GM19455 (cell line): ENCODE measurements around the gene ZNF846.
"Not testable (repeated sequence)": the region's sequence is repeated elsewhere in the genome, so short reads cannot be mapped to it uniquely, and the experiment has no call there.

Experiments
- ATAC-seq: cut with Tn5 transposase; IDR thresholded peaks from one replicate; pipeline ENCODE4 v1.9.1; 2021; ENCODE audit not compliant: unreplicated experiment

Gene ZNF846

GRCh38 chr19:9785367-9786331 lies 17.1 kb upstream of the ZNF846 start:
- peak; percentile 57 for ATAC-seq

- not testable (repeated sequence) for ATAC-seq
Measured at GRCh38 chr19:9784163-9784496, 15.6 kb upstream of the ZNF846 start.

- ATAC-seq, result no peak
Measured at GRCh38 chr19:9782338-9782737, 13.8 kb upstream of the ZNF846 start.

DNA sequence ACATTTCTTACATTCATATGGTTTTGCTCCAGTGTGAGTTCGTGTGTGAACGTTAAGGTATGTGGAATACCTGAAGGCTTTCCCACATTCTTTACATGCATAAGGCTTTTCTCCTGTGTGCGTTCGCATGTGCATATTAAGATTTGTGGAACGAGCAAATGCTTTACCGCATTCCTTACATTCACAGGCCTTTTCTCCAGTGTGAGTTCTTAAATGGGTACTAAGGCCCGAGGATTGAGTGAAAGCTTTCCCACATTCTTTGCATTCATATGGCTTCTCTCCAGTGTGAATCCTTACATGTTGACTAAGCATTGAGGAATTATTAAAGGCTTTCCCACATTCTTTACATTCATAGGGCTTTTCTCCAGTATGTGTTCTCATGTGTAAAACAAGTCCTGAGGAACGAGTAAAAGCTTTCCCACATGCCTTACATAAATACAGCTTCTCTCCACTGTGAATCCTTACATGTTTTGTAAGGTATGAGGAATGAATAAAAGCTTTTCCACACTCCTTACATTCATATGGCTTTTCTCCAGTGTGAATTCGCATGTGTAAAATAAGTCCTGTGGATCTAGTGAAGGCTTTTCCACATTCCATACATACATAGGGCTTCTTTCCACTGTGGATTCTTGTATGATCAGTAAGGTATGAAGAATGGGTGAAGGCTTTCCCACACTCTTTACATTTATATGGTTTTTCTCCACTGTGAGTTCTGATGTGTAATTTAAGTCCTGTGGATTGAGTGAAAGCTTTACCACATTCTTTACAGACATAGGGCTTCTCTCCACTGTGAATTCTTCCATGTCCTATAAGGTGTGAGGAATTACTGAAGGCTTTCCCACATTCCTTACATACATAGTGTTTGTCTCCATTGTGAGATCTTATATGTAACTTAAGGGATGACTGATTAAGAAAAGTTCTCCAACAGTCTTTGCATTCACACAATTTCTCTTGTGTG lies 10.7 kb downstream of the ZNF846 start:
- no peak for ATAC-seq

- ATAC-seq, result no peak
Measured at GRCh38 chr19:9752701-9753443, 15.7 kb downstream of the ZNF846 start.

- no peak for ATAC-seq
Measured at GRCh38 chr19:9751446-9751845, 17.1 kb downstream of the ZNF846 start.

DNA sequence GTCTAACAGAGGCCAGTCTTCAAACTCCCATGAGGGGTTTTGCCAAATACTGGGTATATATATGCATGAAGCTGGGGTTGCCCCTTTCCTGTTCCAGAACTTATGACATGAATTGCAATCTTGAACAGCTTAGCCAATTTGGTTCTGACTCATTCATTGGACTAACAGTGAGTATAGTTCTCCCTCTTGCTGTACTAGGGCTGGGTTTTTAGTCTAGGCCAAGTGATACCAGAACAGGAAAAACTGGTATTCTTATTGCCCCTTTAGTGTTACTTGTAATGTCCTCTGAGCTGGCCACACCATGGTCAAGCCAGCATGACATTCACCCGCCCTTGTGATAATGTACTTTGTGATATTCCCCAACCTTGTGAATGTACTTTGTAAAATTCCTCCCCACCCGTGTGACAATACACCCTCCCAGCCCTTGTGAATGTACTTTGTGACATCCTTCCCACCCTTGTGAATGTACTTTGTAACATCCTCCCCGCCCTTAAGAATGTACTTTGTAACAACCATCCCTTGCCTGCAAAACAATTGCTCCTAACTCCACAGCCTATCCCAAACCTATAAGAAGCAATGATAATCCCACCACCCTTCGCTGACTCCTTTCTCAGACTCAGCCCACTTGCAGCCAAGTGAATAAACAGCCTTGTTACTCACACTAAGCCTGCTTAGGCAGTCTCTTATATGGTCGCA lies 26.9 kb downstream of the ZNF846 start:
- ATAC-seq, result no peak

- ATAC-seq, result no peak
Measured at GRCh38 chr19:9735986-9736385, 32.6 kb downstream of the ZNF846 start.

GRCh38 chr19:9730056-9730455 lies 38.5 kb downstream of the ZNF846 start:
- not testable (repeated sequence) for ATAC-seq

DNA sequence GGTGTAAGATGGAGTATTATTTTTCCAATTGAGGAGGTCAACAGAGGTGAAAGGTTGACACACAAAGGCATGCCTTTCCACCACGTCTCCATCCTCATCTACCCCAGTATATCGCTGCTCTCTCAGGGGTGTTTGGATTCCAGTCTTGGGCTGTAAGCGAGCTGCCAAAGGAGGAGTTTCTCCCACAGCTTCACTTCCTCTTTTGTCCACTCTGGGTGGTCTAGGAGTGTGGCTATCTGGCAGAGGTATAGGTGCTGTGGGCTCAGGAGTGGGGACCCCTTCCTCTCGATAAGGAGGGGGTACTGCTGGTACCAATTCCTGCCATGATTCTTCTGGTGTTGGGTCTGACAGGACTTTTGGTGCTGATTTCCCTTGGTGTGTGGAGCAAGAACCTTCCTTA lies 39.4 kb downstream of the ZNF846 start:
- no peak for ATAC-seq

DNA sequence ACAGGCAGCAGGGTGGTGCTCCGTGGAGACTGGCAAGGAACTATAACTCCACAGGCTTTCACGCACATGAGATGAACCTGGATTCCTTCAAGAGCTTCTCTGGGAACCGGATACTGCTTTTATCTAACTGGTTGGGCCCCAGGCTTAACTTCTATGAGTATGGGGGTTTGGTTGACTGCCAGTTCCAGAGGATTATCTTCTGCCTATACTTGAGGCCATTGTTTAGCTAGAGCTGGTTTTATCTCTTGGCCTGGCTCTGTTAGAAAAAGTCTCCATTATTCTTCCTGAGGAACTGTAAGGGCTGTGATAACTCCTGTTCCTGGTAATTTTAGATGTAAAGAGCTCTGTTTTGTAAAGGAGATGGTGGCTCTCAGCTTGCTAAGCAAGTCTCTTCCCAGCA lies 40.9 kb downstream of the ZNF846 start:
- no peak for ATAC-seq

GRCh38 chr19:9725508-9726201 lies 42.9 kb downstream of the ZNF846 start:
- not testable (repeated sequence) for ATAC-seq

DNA sequence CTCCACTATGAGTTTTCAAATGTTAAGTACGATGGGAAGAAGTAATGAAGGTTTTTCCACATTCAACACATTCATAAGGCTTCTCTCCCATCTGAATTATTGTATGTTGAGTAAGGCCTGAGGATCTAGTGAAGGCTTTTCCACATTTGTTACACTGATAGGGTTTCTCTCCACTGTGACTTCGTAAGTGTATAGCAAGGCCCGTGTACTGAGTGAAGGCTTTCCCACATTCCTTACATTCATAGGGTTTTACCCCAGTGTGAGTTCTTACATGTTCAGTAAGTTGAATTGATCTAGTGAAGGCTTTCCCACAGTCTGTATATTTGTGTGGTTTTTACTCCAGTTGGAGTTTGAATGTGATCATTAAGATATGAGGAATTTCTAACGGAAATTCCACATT lies 44.4 kb downstream of the ZNF846 start:
- no peak for ATAC-seq

DNA sequence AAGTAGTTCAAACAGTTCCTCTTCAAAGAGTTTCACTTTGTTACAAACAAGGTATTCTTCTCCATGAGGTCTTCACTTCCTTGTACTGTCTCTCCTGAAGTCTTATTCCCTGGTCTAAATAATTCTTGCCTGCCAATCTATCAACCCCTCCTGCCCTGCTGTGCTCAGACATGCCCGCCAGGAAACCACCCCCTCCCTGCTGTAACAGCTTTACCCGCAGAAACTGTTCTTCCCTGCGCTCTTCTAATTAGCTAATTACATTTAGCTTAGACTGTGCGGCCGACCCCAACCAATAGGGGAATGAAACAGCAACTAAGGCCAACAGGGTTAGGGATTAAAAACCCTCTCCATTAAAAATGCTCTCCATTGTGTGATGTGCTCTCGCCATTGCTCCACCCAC lies 46.7 kb downstream of the ZNF846 start:
- no peak for ATAC-seq

DNA sequence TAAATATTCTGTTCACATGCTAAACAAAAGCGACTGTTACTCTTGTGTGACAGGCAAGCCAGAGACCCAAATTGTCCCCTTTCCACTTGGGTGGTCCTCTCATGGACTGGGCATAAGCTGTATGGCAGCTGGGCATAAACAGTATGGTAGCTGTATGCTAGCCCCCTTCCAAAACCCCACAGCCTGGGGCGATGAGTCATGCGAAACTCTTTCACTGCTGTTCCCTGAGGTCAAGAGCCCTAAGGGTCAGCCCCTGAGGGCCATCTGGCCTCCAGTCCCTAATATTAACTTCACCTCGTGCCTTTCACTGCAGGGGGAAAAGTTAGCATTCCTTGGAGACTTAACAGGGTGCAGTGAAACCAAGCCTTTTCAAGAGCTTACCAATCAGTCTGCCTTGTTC lies 48.0 kb downstream of the ZNF846 start:
- no peak for ATAC-seq

DNA sequence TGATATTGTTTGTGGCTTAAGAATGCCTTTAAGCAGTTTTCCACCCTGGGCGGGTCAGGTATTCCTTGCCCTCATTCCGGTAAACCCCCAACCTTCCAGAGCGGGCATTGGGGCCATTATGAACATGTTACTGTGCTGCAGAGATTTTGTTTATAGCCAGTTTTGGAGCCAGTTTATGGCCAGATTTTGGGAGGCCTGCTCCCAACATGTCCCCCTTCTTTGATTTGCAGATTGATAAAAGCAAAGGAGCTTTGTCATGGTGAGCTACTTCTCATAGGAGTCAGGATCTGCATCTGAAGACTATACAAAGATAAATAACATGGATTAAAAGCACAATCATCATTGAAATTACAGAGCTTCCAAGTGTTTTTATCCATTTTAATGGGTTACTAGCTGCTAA lies 56.7 kb downstream of the ZNF846 start:
- no peak for ATAC-seq

GRCh38 chr19:9709305-9709704 lies 59.2 kb downstream of the ZNF846 start:
- ATAC-seq, result no peak

DNA sequence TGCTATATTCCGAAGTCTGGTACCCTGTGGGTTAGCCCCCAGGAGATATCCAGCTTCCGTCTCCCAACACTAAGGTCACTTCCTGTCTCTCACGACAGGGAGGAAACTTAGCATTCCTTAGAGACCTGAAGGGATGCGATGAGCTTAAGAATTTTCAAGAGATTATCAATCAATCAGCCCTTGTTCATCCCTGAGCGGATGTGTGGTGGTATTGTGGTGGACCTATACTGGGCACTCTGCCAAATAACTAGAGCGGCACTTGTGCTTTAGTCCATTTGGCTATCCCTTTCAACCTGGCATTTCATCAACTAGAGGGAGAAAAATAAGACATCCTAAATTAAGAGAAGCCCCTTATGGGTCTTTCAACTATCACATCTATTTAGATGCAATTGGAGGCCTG lies 62.7 kb downstream of the ZNF846 start:
- ATAC-seq, result no peak

GRCh38 chr19:9702186-9702585 lies 66.4 kb downstream of the ZNF846 start:
- no peak for ATAC-seq
